ENCODE measurements around the gene NEUROD6. TPM values are rescaled to one million over a fixed set of nuclear protein-coding genes. Genes with fewer than 3 reads are reported as not detected.

Gene NEUROD6
- not detected for total RNA-seq

GRCh38 chr7:31340603-31341002 lies at the start of gene NEUROD6:
Gene NEUROD6 (minus strand): TSS chr7:31340726. CDS start chr7:31339268, 1,458 bp downstream.

Small RNA genes within 50 kb of the gene (small RNA-seq; reads per million reads assigned to genes)
- 0 reads per million in 2 donors for gene AC006380.1

Other genes starting within 250 kb of the NEUROD6 start
- gene ITPRID1, start 173.4 kb upstream of the NEUROD6 start, total RNA-seq = not detected

Measured in melanocyte of skin (primary cell).